K562 (cell line): Measurements from ENCODE around the gene ZNF280D. TPM values are rescaled to one million over a fixed set of nuclear protein-coding genes. Genes with fewer than 3 reads are reported as not detected.

ENCODE experiments used
- BCOR ChIP-seq: fragments of 450-650 bp; IDR thresholded peaks from 2 replicates; pipeline ENCODE4 v1.6.1; 2016
- CBFA2T2 ChIP-seq: fragments of 450-650 bp; conservative IDR thresholded peaks from 2 replicates; pipeline ENCODE4 v1.6.1; 2017; ENCODE audit warnings: mild to moderate bottlenecking
- CBX1 ChIP-seq: sonication (generic); IDR thresholded peaks from 2 replicates; pipeline ENCODE4 v1.6.1; 2016; ENCODE audit warnings: antibody characterized with exemption, low read depth, mild to moderate bottlenecking
- CBX8 ChIP-seq: fragments of 200-600 bp; sonication (generic); IDR thresholded peaks from 2 replicates; pipeline ENCODE4 v1.6.1; 2012; ENCODE audit warnings: borderline replicate concordance, mixed run types, low read depth, mild to moderate bottlenecking, moderate library complexity, mixed read lengths, low read length, control low read depth, inconsistent platforms; ENCODE audit not compliant: poor library complexity, severe bottlenecking; ENCODE audit errors: extremely low read depth
- COPS2 ChIP-seq: fragments of 450-650 bp; conservative IDR thresholded peaks from 2 replicates; pipeline ENCODE4 v1.6.1; 2016; ENCODE audit warnings: mild to moderate bottlenecking, moderate library complexity
- HMG20B ChIP-seq: fragments of 250-450 bp; sonication (Bioruptor Pico); IDR thresholded peaks from 2 replicates; pipeline ENCODE4 v1.5.0; 2021; ENCODE audit warnings: mild to moderate bottlenecking
- PURB ChIP-seq: sonication (generic); formaldehyde crosslinking; IDR thresholded peaks from 2 replicates; pipeline ENCODE4 v1.9.0; 2021; ENCODE audit warnings: low read depth, mild to moderate bottlenecking, missing genetic modification reagents
- RAD51 ChIP-seq: fragments of 450-650 bp; IDR thresholded peaks from 2 replicates; pipeline ENCODE4 v1.7.1; 2016; ENCODE audit warnings: low read depth, mild to moderate bottlenecking, borderline replicate concordance
- RBM25 ChIP-seq: fragments of 200-400 bp; formaldehyde crosslinking; IDR thresholded peaks from 2 replicates; pipeline ENCODE4 v1.6.1; 2018; ENCODE audit warnings: low read length, low read depth, moderate library complexity; ENCODE audit not compliant: severe bottlenecking
- SAFB ChIP-seq: fragments of 200-400 bp; formaldehyde crosslinking; IDR thresholded peaks from 2 replicates; pipeline ENCODE4 v1.6.1; 2017; ENCODE audit warnings: low read depth, low read length, borderline replicate concordance
- SFPQ ChIP-seq: fragments of 200-400 bp; formaldehyde crosslinking; IDR thresholded peaks from 2 replicates; pipeline ENCODE4 v1.6.1; 2017; ENCODE audit warnings: mild to moderate bottlenecking, low read depth, low read length, moderate library complexity
- TAF1 ChIP-seq: IDR thresholded peaks from 2 replicates; pipeline ENCODE4 v1.6.1; 2011; ENCODE audit warnings: mild to moderate bottlenecking, low read length, moderate library complexity; ENCODE audit not compliant: insufficient read depth, control insufficient read depth, severe bottlenecking; ENCODE audit errors: extremely low read depth
- TCF7L2 ChIP-seq: fragments of 150-350 bp; IDR thresholded peaks from 2 replicates; pipeline ENCODE4 v1.6.1; 2016; ENCODE audit warnings: low read depth, mild to moderate bottlenecking, low read length, moderate library complexity
- ZNF146 ChIP-seq: IDR thresholded peaks from one replicate; pipeline ENCODE4 v1.6.1; 2018; ENCODE audit warnings: missing compliant biosample characterization; ENCODE audit not compliant: unreplicated experiment
- ZNF551 ChIP-seq: fragments of 250-450 bp; sonication (Bioruptor Pico); IDR thresholded peaks from 2 replicates; pipeline ENCODE4 v1.5.0; 2021; ENCODE audit warnings: mild to moderate bottlenecking, moderate library complexity
- ZNF644 ChIP-seq: fragments of 200-800 bp; sonication (Bioruptor generic); IDR thresholded peaks from 2 replicates; pipeline ENCODE4 v1.6.1; 2016; ENCODE audit warnings: low read depth, missing genetic modification characterization, missing compliant biosample characterization
- ZNF77 ChIP-seq: fragments of 250-450 bp; sonication (Bioruptor Pico); IDR thresholded peaks from 2 replicates; pipeline ENCODE4 v1.5.0; 2020
- polyA plus RNA-seq, 8 experiments: library from polyadenylated mRNA; depleted of rRNA in 4 of 8; stranded (reverse) in 5 of 8; unstranded in 3 of 8; fragments of >200 nt; fragmentation: Nextera tagmentation in 2 of 8; fragmentation: Illumina TruSeq in 1 of 8; extraction: Ambion mirVana in 2 of 8; extraction: Trizol in 1 of 8; gene quantifications; 2 replicates each; pipeline versions ENCODE4 v1.2.1 to v1.2.3, GENCODE V29; 2011 to 2014; ENCODE audit warnings: inconsistent platforms in 1 of 8, missing spikeins in 1 of 8
- total RNA-seq, 7 experiments: library from RNA; depleted of rRNA in 6 of 7; stranded (reverse); fragments of >200 nt in 6 of 7; fragmentation: Illumina TruSeq in 2 of 7; extraction: Trizol in 2 of 7; gene quantifications; 2 replicates each; pipeline versions ENCODE4 v1.2.1 to v1.2.3, GENCODE V29; 2011 to 2021; ENCODE audit warnings: low replicate concordance in 1 of 7
- TF ChIP-seq, protein P1 (sequence below): sonication (generic); formaldehyde crosslinking; IDR thresholded peaks from 2 replicates; pipeline ENCODE4 v1.8.0; 2022; ENCODE audit warnings: missing genetic modification reagents, mild to moderate bottlenecking, borderline replicate concordance
- TF ChIP-seq, protein P2 (sequence below): fragments of 450-650 bp; formaldehyde crosslinking; conservative IDR thresholded peaks from 2 replicates; pipeline ENCODE4 v1.4.0; 2022; ENCODE audit warnings: mild to moderate bottlenecking, missing genetic modification characterization
- TF ChIP-seq, protein P3 (sequence below): fragments of 250-450 bp; sonication (Bioruptor Pico); IDR thresholded peaks from 2 replicates; pipeline ENCODE4 v1.4.0; 2020; ENCODE audit warnings: mild to moderate bottlenecking

Gene ZNF280D
- total and polyA plus RNA-seq, 9 of the 15 experiments (the other 6 are each of a cell fraction or from before 2014, with no cell fraction given): 8.3 to 21.8 (median 18.4) TPM

DNA sequence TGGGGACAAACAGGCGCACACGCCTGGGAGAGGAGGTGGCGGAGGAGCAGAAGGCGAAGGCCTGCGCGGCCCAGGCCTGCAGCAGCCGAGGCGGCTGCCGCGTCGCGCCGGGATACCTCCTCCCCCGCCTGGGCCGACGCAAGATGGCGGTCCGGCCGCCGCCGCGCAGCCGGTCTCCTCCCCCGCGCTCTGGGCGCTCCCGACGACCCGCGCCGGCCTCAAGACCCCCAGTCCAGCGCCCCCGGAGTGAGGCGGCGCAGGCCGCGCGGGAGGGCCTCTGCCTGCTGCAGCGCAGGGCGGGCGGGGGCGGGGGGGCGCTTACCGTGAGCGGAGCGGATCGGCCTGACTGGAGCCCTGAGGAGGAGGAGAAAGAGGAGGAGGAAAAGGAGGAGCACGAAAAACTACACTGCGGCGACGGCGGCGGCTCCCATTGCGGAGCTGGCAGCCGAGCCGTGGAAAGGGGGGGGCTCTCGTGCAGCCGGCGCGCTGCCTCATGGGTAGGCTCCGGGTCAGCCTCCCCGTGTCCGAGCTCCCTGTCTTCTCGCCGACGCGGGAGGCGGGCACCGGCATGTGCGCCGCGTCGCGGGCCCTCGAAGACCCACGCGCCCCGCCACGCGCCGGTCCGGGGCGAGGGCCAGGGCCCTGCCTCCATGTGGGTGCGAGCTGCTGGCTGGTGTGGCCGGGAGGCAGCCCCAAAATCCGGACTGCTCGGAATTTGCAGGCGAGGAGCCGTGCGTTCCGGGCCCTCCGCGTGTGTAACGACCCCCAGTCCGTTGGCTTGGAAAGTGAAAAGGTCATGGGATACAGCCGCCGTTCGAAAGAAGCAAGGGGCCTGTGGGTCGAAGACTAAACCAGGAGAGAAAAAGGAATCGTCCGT lies at the start of gene ZNF280D (continued):
- TF ChIP-seq RAD51: no peak
- TF ChIP-seq, protein P1, sequence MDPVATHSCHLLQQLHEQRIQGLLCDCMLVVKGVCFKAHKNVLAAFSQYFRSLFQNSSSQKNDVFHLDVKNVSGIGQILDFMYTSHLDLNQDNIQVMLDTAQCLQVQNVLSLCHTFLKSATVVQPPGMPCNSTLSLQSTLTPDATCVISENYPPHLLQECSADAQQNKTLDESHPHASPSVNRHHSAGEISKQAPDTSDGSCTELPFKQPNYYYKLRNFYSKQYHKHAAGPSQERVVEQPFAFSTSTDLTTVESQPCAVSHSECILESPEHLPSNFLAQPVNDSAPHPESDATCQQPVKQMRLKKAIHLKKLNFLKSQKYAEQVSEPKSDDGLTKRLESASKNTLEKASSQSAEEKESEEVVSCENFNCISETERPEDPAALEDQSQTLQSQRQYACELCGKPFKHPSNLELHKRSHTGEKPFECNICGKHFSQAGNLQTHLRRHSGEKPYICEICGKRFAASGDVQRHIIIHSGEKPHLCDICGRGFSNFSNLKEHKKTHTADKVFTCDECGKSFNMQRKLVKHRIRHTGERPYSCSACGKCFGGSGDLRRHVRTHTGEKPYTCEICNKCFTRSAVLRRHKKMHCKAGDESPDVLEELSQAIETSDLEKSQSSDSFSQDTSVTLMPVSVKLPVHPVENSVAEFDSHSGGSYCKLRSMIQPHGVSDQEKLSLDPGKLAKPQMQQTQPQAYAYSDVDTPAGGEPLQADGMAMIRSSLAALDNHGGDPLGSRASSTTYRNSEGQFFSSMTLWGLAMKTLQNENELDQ (CRISPR knock-in tag): peak; percentile 87; the same call in 1 of the 2 replicates
- no peak for TF ChIP-seq SFPQ
- peak; percentile 49; the same call in 1 of the 2 replicates for TF ChIP-seq SAFB
- TF ChIP-seq CBFA2T2: no peak
- TF ChIP-seq CBX1: peak; percentile 94
- TF ChIP-seq ZNF146 (CRISPR knock-in tag): no peak
- TF ChIP-seq, protein P2, sequence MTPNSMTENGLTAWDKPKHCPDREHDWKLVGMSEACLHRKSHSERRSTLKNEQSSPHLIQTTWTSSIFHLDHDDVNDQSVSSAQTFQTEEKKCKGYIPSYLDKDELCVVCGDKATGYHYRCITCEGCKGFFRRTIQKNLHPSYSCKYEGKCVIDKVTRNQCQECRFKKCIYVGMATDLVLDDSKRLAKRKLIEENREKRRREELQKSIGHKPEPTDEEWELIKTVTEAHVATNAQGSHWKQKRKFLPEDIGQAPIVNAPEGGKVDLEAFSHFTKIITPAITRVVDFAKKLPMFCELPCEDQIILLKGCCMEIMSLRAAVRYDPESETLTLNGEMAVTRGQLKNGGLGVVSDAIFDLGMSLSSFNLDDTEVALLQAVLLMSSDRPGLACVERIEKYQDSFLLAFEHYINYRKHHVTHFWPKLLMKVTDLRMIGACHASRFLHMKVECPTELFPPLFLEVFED (CRISPR knock-in tag): no peak
- TF ChIP-seq CBX8: no peak
- TF ChIP-seq ZNF551: no peak
- no peak for TF ChIP-seq TCF7L2
- TF ChIP-seq ZNF644 (tag): peak; percentile 84
- TF ChIP-seq, protein P3, sequence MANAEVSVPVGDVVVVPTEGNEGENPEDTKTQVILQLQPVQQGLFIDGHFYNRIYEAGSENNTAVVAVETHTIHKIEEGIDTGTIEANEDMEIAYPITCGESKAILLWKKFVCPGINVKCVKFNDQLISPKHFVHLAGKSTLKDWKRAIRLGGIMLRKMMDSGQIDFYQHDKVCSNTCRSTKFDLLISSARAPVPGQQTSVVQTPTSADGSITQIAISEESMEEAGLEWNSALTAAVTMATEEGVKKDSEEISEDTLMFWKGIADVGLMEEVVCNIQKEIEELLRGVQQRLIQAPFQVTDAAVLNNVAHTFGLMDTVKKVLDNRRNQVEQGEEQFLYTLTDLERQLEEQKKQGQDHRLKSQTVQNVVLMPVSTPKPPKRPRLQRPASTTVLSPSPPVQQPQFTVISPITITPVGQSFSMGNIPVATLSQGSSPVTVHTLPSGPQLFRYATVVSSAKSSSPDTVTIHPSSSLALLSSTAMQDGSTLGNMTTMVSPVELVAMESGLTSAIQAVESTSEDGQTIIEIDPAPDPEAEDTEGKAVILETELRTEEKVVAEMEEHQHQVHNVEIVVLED (CRISPR knock-in tag): peak; percentile 76
- no peak for TF ChIP-seq HMG20B (CRISPR knock-in tag)
- peak; percentile 55 for TF ChIP-seq RBM25
- TF ChIP-seq PURB (CRISPR knock-in tag): no peak
- no peak for TF ChIP-seq BCOR
- no peak for TF ChIP-seq COPS2
- no peak for TF ChIP-seq ZNF77 (CRISPR knock-in tag)
- peak; percentile 83 for TF ChIP-seq TAF1
